GM10248 (cell line): ENCODE results near the gene TRPM2.
"Not testable (repeated sequence)": the region's sequence is repeated elsewhere in the genome, so short reads cannot be mapped to it uniquely, and the experiment has no call there.

Experiments
- CTCF ChIA-PET: fragments of 300-600 bp; sonication (Branson Sonifier 250); formaldehyde crosslinking; extraction: SDS; loops from one replicate; lab custom pipeline; 2021; ENCODE audit warnings: antibody characterized with exemption; lab: Yijun Ruan, JAX
- POLR2A ChIA-PET: fragments of 350-650 bp; sonication (Branson Sonifier 250); formaldehyde crosslinking; extraction: SDS; loops from one replicate; lab custom pipeline; 2020; ENCODE audit warnings: antibody characterized with exemption; lab: Yijun Ruan, JAX
- DNase-seq: peaks from one replicate; pipeline ENCODE4 v3.0.0; 2012; ENCODE audit errors: extremely low spot score
- TF ChIP-seq, protein P1 (sequence below): IDR thresholded peaks from 2 replicates; pipeline ENCODE4 v1.5.1; 2012; ENCODE audit warnings: mild to moderate bottlenecking, low read depth; ENCODE audit errors: extremely low read depth, missing control alignments, control extremely low read depth

TRPM2 gene

DNA sequence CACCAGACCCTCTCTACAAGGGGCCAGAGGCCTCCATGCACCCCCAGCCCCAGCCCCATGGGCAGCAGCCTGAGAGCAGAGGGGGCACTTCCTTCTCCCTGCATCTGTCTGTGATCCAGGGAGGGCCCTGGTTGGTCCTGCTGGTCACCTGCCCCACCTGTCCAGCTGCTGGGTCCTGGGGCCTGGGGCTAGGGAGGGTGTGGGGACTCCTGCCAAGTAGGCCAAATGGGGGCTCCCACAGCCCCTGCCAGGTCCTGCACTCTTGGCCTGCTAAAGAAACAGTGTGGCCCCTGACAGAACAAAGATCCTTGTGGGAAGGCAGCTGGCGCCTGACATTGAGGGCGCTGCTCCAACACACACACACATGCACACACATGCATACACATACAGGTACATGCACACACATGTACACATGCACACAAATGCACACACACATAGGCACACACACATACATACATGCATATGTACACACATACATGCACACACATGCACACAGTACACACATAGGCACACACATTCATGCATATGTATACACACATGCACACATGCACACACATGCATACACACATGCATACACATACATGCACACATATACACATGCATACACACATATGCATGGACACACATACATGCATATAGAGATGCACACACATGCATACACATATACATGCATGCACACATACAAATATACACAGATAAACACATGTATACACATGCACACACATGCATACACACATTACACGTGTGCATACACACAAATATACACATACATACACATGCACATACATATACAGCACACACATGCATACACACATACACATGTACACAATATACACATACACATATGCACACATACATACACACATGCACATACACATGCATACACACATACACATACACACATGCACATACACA is 49.9 kb downstream of the TRPM2 start:
- DNase-seq = no peak
- TF ChIP-seq, protein P1, sequence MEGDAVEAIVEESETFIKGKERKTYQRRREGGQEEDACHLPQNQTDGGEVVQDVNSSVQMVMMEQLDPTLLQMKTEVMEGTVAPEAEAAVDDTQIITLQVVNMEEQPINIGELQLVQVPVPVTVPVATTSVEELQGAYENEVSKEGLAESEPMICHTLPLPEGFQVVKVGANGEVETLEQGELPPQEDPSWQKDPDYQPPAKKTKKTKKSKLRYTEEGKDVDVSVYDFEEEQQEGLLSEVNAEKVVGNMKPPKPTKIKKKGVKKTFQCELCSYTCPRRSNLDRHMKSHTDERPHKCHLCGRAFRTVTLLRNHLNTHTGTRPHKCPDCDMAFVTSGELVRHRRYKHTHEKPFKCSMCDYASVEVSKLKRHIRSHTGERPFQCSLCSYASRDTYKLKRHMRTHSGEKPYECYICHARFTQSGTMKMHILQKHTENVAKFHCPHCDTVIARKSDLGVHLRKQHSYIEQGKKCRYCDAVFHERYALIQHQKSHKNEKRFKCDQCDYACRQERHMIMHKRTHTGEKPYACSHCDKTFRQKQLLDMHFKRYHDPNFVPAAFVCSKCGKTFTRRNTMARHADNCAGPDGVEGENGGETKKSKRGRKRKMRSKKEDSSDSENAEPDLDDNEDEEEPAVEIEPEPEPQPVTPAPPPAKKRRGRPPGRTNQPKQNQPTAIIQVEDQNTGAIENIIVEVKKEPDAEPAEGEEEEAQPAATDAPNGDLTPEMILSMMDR = no peak
- ChIA-PET POLR2A (no interaction called here), CTCF (no interaction called here)

DNA sequence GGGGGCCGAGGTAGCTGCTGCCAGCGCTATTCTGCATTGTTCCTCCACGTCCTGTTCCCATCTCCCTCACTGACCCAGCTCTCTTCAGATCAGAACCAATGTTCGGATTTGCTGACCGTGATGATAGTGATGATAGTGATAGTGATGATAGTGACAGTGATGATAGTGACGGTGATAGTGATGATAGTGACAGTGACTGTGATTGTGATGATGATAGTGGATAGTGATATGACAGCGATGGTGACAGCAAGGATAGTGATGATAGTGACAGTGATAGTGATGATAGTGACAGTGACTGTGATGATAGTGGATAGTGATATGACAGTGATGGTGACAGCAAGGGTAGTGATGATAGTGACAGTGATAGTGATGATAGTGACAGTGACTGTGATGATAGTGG is 51.1 kb downstream of the TRPM2 start:
- POLR2A ChIA-PET, DNase-seq, CTCF ChIA-PET: not testable (repeated sequence)

DNA sequence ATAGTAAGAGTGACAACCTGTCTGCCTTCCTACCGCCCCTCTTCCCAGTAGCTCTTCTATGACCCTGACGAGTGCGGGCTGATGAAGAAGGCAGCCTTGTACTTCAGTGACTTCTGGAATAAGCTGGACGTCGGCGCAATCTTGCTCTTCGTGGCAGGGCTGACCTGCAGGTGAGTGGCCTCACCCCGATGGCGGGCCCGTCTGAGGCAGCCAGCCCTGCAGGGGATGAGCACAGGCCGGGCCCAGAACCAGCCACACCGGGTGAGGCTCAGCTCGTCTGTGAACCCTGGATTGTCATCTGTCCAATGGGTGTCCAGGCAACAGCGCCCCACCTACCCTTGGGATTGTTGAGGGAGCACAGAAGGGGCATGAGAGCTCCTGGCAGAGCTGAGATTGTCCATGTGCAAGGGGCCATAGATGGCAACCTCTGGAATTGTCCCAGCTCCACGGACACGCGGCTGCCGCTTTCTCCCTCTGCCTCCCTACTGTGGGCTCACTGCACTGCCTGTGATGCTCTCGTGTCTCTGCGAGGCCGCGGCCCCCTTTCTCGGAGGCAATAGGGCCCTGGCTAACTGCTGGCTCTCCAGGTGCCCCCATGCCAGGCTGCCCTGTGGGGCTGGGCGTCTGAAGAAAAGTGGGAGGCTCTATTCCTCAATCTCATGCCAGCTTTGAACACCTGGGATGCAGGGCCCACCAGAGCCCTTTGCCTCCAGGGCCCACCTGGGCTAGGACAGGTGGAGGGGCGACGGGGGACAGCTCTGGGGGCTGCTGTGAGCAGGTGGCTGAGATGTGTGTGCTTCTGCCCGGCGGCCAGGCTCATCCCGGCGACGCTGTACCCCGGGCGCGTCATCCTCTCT is 51.9 kb downstream of the TRPM2 start:
- POLR2A ChIA-PET = no interaction called here
- TF ChIP-seq, protein P1 = no peak
- DNase-seq = no peak
- CTCF ChIA-PET = no interaction called here

DNA sequence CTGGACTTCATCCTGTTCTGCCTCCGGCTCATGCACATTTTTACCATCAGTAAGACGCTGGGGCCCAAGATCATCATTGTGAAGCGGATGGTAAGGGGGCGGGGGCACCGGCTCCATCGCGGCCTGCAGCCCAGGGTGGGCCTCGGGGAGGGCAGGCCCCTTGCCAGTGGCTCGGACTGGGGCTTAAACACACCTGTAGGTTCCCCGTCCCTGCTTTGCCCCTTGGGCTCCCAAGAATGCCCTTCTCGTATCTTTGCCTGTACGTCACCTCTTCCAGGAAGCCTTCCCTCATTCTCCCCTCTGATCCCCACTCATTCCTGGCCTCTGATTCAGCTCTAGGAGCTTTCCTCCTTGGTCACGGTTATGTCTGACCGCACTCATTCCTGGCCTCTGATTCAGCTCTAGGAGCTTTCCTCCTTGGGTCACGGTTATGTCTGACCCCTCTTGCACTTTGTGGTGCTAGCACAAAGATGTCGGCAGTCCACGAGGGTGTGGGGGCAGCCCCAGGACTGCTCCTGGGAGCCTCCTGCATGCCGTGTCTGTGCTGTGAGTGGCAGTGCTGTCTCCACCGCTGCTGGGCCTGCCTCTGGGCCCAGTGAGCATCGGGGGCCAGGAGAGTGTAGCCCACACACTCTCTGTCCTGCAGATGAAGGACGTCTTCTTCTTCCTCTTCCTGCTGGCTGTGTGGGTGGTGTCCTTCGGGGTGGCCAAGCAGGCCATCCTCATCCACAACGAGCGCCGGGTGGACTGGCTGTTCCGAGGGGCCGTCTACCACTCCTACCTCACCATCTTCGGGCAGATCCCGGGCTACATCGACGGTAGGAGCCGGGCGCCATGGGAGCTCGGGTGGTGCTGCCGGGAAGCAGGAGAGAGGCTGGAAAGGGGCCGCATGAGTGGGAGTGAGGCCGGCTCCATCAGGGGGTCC is 52.8 kb downstream of the TRPM2 start:
- TF ChIP-seq, protein P1 = no peak
- CTCF ChIA-PET = no interaction called here
- DNase-seq = no peak
- POLR2A ChIA-PET = no interaction called here

DNA sequence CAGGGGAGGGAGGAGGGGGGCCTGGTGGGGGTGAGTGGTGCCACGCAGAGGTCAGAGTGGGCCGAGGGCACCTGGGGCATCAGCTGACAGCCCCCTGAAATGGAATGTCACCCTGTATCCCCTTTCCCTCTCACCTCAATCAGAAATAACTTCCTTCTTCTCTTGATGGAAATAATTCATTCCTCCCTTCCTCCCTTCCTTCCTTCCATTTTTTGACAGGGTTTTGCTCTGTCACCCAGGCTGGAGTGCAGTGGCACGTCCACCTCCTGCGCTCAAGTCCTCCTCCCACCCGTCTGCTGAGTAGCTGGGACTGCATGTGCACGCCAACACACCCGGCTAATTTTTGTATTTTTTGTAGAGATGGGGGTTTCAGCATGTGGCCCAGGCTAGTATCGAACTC is 53.5 kb downstream of the TRPM2 start:
- ChIA-PET POLR2A (no interaction called here), CTCF (no interaction called here)
- no peak for DNase-seq

DNA sequence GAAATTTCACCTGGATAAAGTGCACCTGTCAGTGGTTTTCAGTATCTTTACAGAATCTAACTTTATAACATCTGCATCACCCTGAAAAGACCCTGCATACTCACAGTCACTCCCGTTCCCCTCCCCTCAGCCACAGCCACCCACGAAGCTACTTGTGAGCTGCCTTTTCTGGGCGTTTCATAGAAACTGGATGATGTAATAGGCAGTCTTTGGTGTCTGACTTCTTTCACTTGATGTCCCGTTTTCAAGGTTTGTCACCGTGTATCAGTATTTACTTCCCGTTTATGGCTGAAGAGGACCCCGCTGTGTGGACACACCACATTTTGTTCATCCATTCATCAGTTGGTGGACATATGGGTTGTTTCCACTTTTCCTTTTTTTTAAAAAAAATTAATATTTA is 54.1 kb downstream of the TRPM2 start:
- ChIA-PET POLR2A (no interaction called here), CTCF (no interaction called here)
- no peak for DNase-seq
- TF ChIP-seq, protein P1 = no peak

More for the DNA sequence above, 53.5 kb downstream of the TRPM2 start:
- TF ChIP-seq, protein P1 = no peak
